AG10803 (cell line): ENCODE results near the gene CCDC146.

Experiments used
- DNase-seq: peaks from one replicate; pipeline ENCODE4 v3.0.0; 2010; ENCODE audit warnings: low read depth
- H3K4me3 ChIP-seq: 2 replicates; pipeline ENCODE4 v1.5.1; 2011; ENCODE audit warnings: mild to moderate bottlenecking, low read length, control low read depth
- TF ChIP-seq, protein P1 (sequence below): conservative IDR thresholded peaks from 2 replicates; pipeline ENCODE4 v1.5.1; 2011; ENCODE audit warnings: mild to moderate bottlenecking, low read length, control low read depth, inconsistent platforms

CCDC146 gene

DNA sequence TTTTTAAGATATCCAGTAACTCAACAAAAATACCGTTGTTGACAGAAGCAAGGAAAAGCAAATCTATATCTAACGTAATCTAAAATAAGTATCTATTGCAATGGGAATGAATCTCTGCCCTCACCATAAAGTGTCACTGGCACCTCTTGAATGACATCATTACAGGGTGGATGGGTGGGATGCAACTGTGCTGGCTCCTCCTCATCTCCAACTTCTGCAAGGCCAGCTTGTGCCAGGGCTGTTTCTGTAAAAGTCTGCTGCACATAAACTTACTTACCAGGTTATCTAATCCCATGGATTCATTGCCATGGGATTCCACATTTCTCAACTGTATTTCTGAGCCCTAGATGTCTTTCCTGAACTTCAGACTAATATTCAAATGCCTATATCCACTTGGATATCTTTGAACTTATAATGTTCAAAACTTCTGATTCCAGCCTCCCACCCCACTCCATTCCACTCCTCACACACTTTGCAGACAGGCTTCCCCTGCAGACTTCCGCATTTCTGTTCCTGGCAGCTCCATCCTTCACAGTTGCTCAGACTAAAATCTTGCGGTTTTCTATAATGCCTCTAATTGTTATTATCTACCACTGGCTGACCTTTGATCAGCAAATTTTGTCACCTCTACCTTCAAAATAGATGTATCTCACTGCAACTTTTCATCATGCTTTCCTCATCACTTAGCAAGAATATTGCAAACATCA is 66.5 kb downstream of the CCDC146 start:
- H3K4me3 ChIP-seq, result no peak overlapping the region
- DNase-seq, result no peak
- TF ChIP-seq, protein P1, sequence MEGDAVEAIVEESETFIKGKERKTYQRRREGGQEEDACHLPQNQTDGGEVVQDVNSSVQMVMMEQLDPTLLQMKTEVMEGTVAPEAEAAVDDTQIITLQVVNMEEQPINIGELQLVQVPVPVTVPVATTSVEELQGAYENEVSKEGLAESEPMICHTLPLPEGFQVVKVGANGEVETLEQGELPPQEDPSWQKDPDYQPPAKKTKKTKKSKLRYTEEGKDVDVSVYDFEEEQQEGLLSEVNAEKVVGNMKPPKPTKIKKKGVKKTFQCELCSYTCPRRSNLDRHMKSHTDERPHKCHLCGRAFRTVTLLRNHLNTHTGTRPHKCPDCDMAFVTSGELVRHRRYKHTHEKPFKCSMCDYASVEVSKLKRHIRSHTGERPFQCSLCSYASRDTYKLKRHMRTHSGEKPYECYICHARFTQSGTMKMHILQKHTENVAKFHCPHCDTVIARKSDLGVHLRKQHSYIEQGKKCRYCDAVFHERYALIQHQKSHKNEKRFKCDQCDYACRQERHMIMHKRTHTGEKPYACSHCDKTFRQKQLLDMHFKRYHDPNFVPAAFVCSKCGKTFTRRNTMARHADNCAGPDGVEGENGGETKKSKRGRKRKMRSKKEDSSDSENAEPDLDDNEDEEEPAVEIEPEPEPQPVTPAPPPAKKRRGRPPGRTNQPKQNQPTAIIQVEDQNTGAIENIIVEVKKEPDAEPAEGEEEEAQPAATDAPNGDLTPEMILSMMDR, result no peak

DNA sequence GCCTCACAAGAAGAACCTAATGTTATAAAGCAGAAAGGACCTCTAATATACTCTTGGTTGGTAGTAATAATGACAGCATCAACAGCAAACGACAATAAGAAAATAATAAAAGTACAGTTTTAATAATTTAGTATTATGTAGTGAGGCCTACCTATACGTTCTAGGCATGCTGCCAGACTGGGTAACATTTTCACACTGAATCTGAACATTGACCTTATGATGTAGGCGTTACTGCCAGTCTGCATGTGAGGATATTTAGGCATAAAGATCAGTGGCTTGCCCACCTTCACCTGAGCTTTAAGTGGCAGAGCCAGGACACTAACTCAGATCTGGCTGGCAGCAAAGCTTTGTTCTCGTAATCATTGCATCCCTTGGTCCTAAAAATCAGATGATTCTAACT is 74.7 kb downstream of the CCDC146 start:
- DNase-seq, result no peak
- TF ChIP-seq, protein P1, result no peak
- H3K4me3 ChIP-seq, result no peak overlapping the region

DNA sequence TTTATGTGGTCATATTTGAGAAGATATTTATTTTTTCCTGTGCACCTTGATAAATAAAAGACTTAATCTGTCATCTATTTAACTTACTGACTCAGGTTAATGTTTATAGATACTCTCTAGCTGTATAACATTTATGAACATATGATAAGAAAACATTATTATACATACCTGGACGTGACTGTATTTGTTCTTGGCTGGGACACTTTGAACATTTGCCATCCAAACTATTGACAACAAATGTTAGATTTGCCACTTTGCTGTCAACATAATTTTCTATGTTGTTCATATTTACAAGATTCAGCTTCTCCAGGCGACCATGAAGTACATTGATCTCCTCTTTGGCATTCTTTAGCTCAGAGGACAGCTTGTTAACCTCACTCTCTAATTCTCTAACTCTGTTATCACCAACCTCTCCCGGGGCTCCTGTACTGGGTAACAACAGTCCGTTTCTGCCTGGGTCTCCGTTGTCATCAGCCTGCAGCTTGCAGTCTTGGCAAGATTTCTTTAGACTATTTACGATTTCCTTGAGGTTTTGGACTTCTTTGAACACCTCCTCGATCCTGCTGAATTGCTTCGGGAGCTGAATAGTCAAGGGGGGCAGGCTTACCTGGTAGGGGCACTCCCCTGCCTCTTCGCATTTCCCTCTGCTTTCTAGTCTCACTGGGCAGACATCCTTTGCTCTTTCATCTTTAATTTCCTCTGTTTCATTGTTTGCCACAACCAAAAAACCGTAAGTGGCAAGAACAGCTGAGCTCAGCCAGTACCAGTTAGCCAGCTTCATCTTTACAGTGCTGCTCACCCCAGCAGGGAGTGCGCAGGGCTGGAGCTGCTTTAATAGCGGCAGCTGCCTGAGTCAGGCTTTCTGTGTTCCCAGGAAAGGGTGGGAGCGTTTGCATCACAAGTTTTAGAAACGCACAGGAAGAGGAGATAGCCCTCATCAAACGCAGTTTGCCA is 76.9 kb downstream of the CCDC146 start, which contains the start of gene FGL2:
Gene FGL2, minus strand, starts transcription at position 807 of the 954 bp plus-strand sequence. Its CDS starts 26 bp downstream, at position 781.
- peak; percentile 52 for DNase-seq
- TF ChIP-seq, protein P1, result no peak
- H3K4me3 ChIP-seq, result peak within 1 kb of the TSS; percentile 40

DNA sequence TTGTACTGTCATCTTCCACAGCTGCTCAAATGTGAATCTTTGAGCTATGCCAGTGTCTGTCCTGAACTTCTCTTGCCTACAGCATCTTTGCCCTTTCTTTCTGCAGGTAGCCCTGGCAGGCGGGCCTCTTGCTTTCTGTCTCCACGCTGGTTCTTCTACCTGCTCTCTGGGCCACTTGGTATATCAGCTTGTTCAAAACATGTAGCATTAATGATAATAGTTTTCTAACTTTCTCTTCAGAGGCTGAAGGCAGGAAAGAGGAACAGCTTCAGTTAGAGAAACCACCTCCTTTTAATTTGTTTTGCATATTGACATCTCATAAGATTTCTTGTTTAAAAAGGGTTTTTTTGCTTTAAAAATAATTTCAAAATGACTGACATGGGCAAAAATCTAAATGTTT is 78.1 kb downstream of the CCDC146 start:
- TF ChIP-seq, protein P1, result no peak
- H3K4me3 ChIP-seq, result no peak overlapping the region
- DNase-seq, result no peak

DNA sequence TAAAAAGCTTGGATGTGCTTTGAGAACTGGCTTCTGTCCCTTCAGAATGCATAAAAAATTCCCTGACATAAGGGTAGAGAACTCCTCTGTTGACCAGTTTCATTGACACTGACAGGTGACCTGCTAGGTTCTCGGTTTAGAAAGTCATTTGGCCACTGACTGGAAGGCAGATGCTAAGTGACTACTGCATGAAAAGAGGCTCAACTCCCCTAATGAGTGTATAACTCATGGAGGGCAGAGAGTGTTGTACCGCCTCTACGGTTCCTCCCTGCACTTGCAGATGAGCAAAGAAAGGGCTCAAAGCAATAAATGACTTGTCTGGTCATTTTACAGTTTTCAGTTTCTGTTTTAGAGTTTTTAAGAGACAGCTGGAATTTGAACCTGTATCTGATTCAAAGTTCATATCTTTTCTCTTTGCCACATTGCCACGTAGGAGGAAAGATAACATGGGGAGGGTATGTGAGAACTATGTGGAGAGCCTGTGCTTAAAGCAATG is 80.1 kb downstream of the CCDC146 start:
- no peak for DNase-seq
- TF ChIP-seq, protein P1, result no peak
- H3K4me3 ChIP-seq, result no peak overlapping the region

DNA sequence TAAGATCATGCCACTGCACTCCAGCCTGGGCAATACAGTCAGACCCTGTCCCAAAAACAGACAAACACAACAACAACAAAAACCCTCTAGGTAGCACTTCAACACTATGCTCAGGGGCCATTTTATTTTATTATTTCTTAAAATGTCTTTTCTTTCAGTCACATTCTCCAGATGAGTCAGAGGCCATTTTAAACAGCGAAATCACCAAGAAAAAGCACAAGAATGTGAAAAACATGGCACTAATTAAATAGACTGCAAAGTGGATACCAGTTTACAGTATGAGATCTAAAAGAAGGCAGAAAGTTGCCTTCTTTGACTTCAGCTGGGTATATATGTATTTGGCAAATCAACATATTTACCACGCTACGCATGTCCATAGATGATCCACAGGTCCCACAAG is 83.3 kb downstream of the CCDC146 start:
- DNase-seq, result peak; percentile 49
- no peak overlapping the region for H3K4me3 ChIP-seq
- TF ChIP-seq, protein P1, result no peak
